ENCODE results near the gene SPOP. TPM values are rescaled to one million over a fixed set of nuclear protein-coding genes. Genes with fewer than 3 reads are reported as not detected.

Gene SPOP
- total and polyA plus RNA-seq, 2 of the 4 experiments (the other 2 are of a cell fraction), result 24.9 to 47.5 TPM

DNA sequence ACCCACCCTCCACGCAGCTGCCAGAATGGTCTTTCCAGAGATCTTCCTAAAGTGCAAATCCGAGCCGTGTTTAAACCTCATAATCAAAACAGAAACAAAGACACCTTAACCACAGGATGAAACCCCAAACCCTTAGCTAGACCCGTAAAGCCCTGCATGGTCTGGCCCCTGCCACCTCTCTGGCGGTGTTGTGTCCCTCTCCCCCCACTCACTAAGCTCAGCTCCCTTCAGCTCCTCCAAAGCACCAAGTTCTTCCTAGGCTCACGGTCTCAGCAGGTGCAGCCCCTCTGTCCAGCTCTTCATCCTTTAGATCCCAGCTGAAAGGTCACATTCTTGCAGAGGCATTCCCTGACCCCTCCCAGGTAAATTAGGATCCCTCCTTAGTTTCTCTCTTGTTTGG, 106.6 kb downstream of the SPOP start:
- H4K20me1 ChIP-seq (ENCODE audit: insufficient read depth, low read length), result peaks cover 6% of the 10 kb centered on the region
- no peak overlapping the region for H2BK15ac ChIP-seq (ENCODE audit: low read depth, low read length)
- H3K9ac ChIP-seq (ENCODE audit: low read depth, low read length), result no peak overlapping the region
- TF ChIP-seq, protein P1, sequence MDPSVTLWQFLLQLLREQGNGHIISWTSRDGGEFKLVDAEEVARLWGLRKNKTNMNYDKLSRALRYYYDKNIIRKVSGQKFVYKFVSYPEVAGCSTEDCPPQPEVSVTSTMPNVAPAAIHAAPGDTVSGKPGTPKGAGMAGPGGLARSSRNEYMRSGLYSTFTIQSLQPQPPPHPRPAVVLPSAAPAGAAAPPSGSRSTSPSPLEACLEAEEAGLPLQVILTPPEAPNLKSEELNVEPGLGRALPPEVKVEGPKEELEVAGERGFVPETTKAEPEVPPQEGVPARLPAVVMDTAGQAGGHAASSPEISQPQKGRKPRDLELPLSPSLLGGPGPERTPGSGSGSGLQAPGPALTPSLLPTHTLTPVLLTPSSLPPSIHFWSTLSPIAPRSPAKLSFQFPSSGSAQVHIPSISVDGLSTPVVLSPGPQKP (IDR thresholded peaks at IDR 0.05; ENCODE audit: borderline replicate concordance, low read depth, low read length), result no peak
- TF ChIP-seq POLR2A (IDR thresholded peaks at IDR 0.05; ENCODE audit: low read depth, low read length), result no peak
- no peak for TF ChIP-seq RFX5 (IDR thresholded peaks at IDR 0.05; ENCODE audit: low read depth, low read length)
- no peak for TF ChIP-seq MAZ (IDR thresholded peaks at IDR 0.05; ENCODE audit: borderline replicate concordance, low read depth, low read length)
- TF ChIP-seq BHLHE40 (IDR thresholded peaks at IDR 0.05; ENCODE audit: low read depth, low read length), result no peak
- no peak for TF ChIP-seq CHD1 (IDR thresholded peaks at IDR 0.05; ENCODE audit: low read depth, low read length)
- no peak overlapping the region for H4K91ac ChIP-seq (ENCODE audit: insufficient read depth, low read depth, low read length)
- H2BK5ac ChIP-seq (ENCODE audit: low read depth, low read length, poor library complexity, severe bottlenecking), result no peak overlapping the region
- no peak overlapping the region for H3K18ac ChIP-seq (ENCODE audit: low read depth, low read length)
- no peak overlapping the region for H3K56ac ChIP-seq (ENCODE audit: extremely low read depth, insufficient read depth, low read length)
- H3K9me1 ChIP-seq (ENCODE audit: insufficient read depth, low read length), result no peaks in the 10 kb centered on the region
- ATAC-seq (ENCODE audit: low read depth) (no peak), DNase-seq (no peak)
- ChIA-PET POLR2A (ENCODE audit: unreplicated experiment) (no interaction called here), CTCF (interaction anchor here (1.1 to 1.3 kb wide), 2 partner anchors 125 to 137 kb away, joined by 3 to 4 read pairs; no protein-coding TSS in a partner anchor)
- H3K27me3 ChIP-seq (ENCODE audit: control insufficient read depth, insufficient read depth, low read length), result peaks cover 58% of the 10 kb centered on the region
- no peaks in the 10 kb centered on the region for H3K79me1 ChIP-seq (ENCODE audit: low read depth in 1 of 2, low read length in 2 of 2)
- H2BK20ac ChIP-seq (ENCODE audit: low read depth, low read length), result no peak overlapping the region
- no peak overlapping the region for H3K14ac ChIP-seq (replicated peaks; ENCODE audit: low read depth, low read length)
- no peak overlapping the region for H3K23ac ChIP-seq (ENCODE audit: low read depth, low read length)
- H2BK120ac ChIP-seq (ENCODE audit: low read depth, low read length), result no peak overlapping the region
- no peak overlapping the region for H2AFZ ChIP-seq (replicated peaks; ENCODE audit: low read length, poor library complexity)
- no peaks in the 10 kb centered on the region for H3K9me3 ChIP-seq (ENCODE audit: control insufficient read depth, insufficient read depth, low read length)
- H3K36me3 ChIP-seq (ENCODE audit: control insufficient read depth, insufficient read depth, low read length), result no peaks in the 10 kb centered on the region
- 57% methylated on average over 4 of the region's 6 CpGs; no CpG with 5 or more reads in 1 of the 2 experiments for WGBS, 2 experiments (ENCODE audit: extremely low coverage in 2 of 2, insufficient read length in 1 of 2)
- intact Hi-C loops (cut with micrococcal nuclease) (loop anchor here (5.0 kb wide), 1 partner anchor 106 kb away; the partner anchor contains the start of gene SPOP), dilution Hi-C loops (cut with HindIII; ENCODE audit: low sequenced_read_pairs, unreplicated experiment) (no loop called here), in situ Hi-C loops (cut with MboI; ENCODE audit: low sequenced_read_pairs) (loop anchor here (5.0 kb wide), 3 partner anchors 126 to 426 kb away; partner anchors contain the start of genes DLX3 and TAC4)
- H3K4ac ChIP-seq (ENCODE audit: low read depth, low read length), result no peak overlapping the region
- no peak overlapping the region for H2AK5ac ChIP-seq (ENCODE audit: low read depth, low read length)
- H3K27ac ChIP-seq (ENCODE audit: insufficient read depth, low read length), result no peak overlapping the region
- no peaks in the 10 kb centered on the region for H3K4me1 ChIP-seq (ENCODE audit: control insufficient read depth, insufficient read depth, low read length)
- H3K4me2 ChIP-seq (ENCODE audit: low read depth, low read length), result no peak overlapping the region
- H3K4me3 ChIP-seq (ENCODE audit: insufficient read depth, low read depth, low read length), result no peak overlapping the region
- no peak overlapping the region for H2AK9ac ChIP-seq (replicated peaks; ENCODE audit: low read depth, low read length, poor library complexity)
- no peak overlapping the region for H4K8ac ChIP-seq (ENCODE audit: low read depth in 2 of 2, low read length in 2 of 2)
- no peak overlapping the region for H4K5ac ChIP-seq (ENCODE audit: low read depth, low read length)
- no TSS peak for BruUV-seq (replicated peaks)
